A549 (cell line): Measurements from ENCODE around the gene PAPPA. TPM values are rescaled to one million over a fixed set of nuclear protein-coding genes. Genes with fewer than 3 reads are reported as not detected.

Experiments
- ATAC-seq, 2 experiments: fragments of 200-7000 bp in 1 of 2; fragments of >200 bp in 1 of 2; cut with Nextera tagmentation in 1 of 2; cut with Tn5 transposase in 1 of 2; 3 replicates each; pipeline versions ENCODE4 v1.8.0 to v1.9.1; 2018 to 2020; ENCODE audit warnings: mild to moderate bottlenecking in 1 of 2, moderate library complexity in 1 of 2
- CTCF ChIA-PET: fragments of 300-600 bp; sonication (Branson Sonifier 250); formaldehyde crosslinking; extraction: SDS; loops from one replicate; lab custom pipeline; 2021; ENCODE audit warnings: antibody characterized with exemption, inconsistent platforms; lab: Yijun Ruan, JAX
- POLR2A ChIA-PET: fragments of 350-600 bp; formaldehyde crosslinking; extraction: SDS; loops from one replicate; lab custom pipeline; 2021; ENCODE audit warnings: antibody characterized with exemption, inconsistent platforms; lab: Yijun Ruan, JAX
- DNase-seq, 2 experiments: peaks; one replicate each; pipeline versions ENCODE4 v3.0.0 to v3.0.0-alpha.2; 2011 to 2016; ENCODE audit warnings: low read depth in 1 of 2, low spot score in 1 of 2
- FAIRE-seq: peaks from 2 replicates; lab custom pipeline; 2011; peaks lifted over from hg19 to GRCh38; lab: Jason Lieb, UNC
- H3K27ac ChIP-seq, 2 experiments: fragments of >200 bp; sonication (Bioruptor Twin); formaldehyde crosslinking; 3 replicates each; pipeline ENCODE4 v1.5.1; 2016 to 2017
- H3K4me1 ChIP-seq: fragments of >200 bp; sonication (Bioruptor Twin); formaldehyde crosslinking; 3 replicates; pipeline ENCODE4 v1.6.1; 2016
- H3K4me2 ChIP-seq: fragments of >200 bp; sonication (Bioruptor Twin); formaldehyde crosslinking; 3 replicates; pipeline ENCODE4 v1.6.1; 2016
- H3K4me3 ChIP-seq: fragments of >200 bp; sonication (Bioruptor Twin); formaldehyde crosslinking; 3 replicates; pipeline ENCODE4 v1.5.1; 2016
- H3K9me3 ChIP-seq: fragments of >200 bp; sonication (Bioruptor Twin); formaldehyde crosslinking; 3 replicates; pipeline ENCODE4 v1.6.1; 2016
- BHLHE40 ChIP-seq: IDR thresholded peaks from 2 replicates; pipeline ENCODE4 v1.6.1; 2012; ENCODE audit warnings: low read depth, low read length, inconsistent platforms
- CBX2 ChIP-seq: fragments of 200-600 bp; sonication (generic); IDR thresholded peaks from 2 replicates; pipeline ENCODE4 v1.6.1; 2016; ENCODE audit warnings: low read depth, mild to moderate bottlenecking, borderline replicate concordance
- CBX8 ChIP-seq: fragments of 200-600 bp; sonication (generic); IDR thresholded peaks from 2 replicates; pipeline ENCODE4 v1.6.1; 2016
- EHF ChIP-seq: fragments of 250-450 bp; sonication (Bioruptor Pico); IDR thresholded peaks from 2 replicates; pipeline ENCODE4 v1.5.0; 2020; ENCODE audit warnings: mild to moderate bottlenecking
- EHMT2 ChIP-seq: fragments of 200-600 bp; sonication (generic); IDR thresholded peaks from 2 replicates; pipeline ENCODE4 v1.6.1; 2016; ENCODE audit warnings: antibody characterized with exemption, low read depth, mild to moderate bottlenecking, moderate library complexity
- FOSB ChIP-seq: fragments of 250-450 bp; sonication (Bioruptor Pico); IDR thresholded peaks from 2 replicates; pipeline ENCODE4 v1.5.0; 2020; ENCODE audit warnings: mild to moderate bottlenecking, moderate library complexity
- FOXS1 ChIP-seq: fragments of 250-450 bp; sonication (Bioruptor Pico); IDR thresholded peaks from 2 replicates; pipeline ENCODE4 v1.5.0; 2020; ENCODE audit warnings: mild to moderate bottlenecking, moderate library complexity
- HOXA7 ChIP-seq: fragments of 250-450 bp; sonication (Bioruptor Pico); IDR thresholded peaks from 2 replicates; pipeline ENCODE4 v1.5.0; 2020; ENCODE audit warnings: mild to moderate bottlenecking, moderate library complexity
- HOXB5 ChIP-seq: fragments of 250-450 bp; sonication (Bioruptor Pico); IDR thresholded peaks from 2 replicates; pipeline ENCODE4 v1.5.0; 2020; ENCODE audit warnings: mild to moderate bottlenecking, moderate library complexity
- JUN ChIP-seq, 2 experiments: fragments of >200 bp; sonication (Bioruptor Twin); formaldehyde crosslinking; IDR thresholded peaks; 2 replicates in 1 of 2; 3 replicates in 1 of 2; pipeline ENCODE4 v1.6.1; 2016 to 2017
- KDM1A ChIP-seq: fragments of 200-600 bp; sonication (generic); IDR thresholded peaks from 2 replicates; pipeline ENCODE4 v1.6.1; 2016; ENCODE audit warnings: low read depth, mild to moderate bottlenecking
- KDM5A ChIP-seq: fragments of 200-600 bp; sonication (generic); IDR thresholded peaks from 2 replicates; pipeline ENCODE4 v1.6.1; 2016; ENCODE audit warnings: antibody characterized with exemption, mild to moderate bottlenecking
- MAFK ChIP-seq: fragments of 450-650 bp; IDR thresholded peaks from 2 replicates; pipeline ENCODE4 v1.6.1; 2014; ENCODE audit not compliant: partially characterized antibody
- NR3C1 ChIP-seq: fragments of >200 bp; sonication (Bioruptor Twin); formaldehyde crosslinking; IDR thresholded peaks from 3 replicates; pipeline ENCODE4 v1.6.1; 2017
- POLR2A ChIP-seq: IDR thresholded peaks from 2 replicates; pipeline ENCODE4 v1.6.1; 2012; ENCODE audit warnings: mild to moderate bottlenecking, low read length
- RARB ChIP-seq: fragments of 250-450 bp; sonication (Bioruptor Pico); IDR thresholded peaks from 2 replicates; pipeline ENCODE4 v1.8.0; 2021; ENCODE audit warnings: mild to moderate bottlenecking, moderate library complexity
- TFCP2L1 ChIP-seq: fragments of 250-450 bp; sonication (Bioruptor Pico); IDR thresholded peaks from 2 replicates; pipeline ENCODE4 v1.5.0; 2021; ENCODE audit warnings: mild to moderate bottlenecking
- TP53 ChIP-seq: fragments of 250-450 bp; sonication (Bioruptor Pico); IDR thresholded peaks from 2 replicates; pipeline ENCODE4 v1.5.0; 2021; ENCODE audit warnings: mild to moderate bottlenecking, moderate library complexity
- ZSCAN20 ChIP-seq: fragments of 250-450 bp; sonication (Bioruptor Pico); IDR thresholded peaks from 2 replicates; pipeline ENCODE4 v1.8.0; 2022; ENCODE audit warnings: mild to moderate bottlenecking, moderate library complexity
- WGBS: methylation state at CpG from one replicate; pipeline ENCODE4 v1.1.6; 2017; ENCODE audit errors: missing lambda C conversion rate; 5-methylcytosine and 5-hydroxymethylcytosine counted together
- polyA plus RNA-seq, 4 experiments: library from polyadenylated mRNA; depleted of rRNA in 3 of 4; stranded (reverse); fragments of >200 nt; fragmentation: RNase III in 1 of 4; extraction: RNeasy Plus Mini Kit Qiagen cat#74134 plus additional on column Dnase treatment in 1 of 4; gene quantifications; 2 replicates in 3 of 4; 3 replicates in 1 of 4; pipeline ENCODE4 v1.2.3, GENCODE V29; 2011 to 2017
- TF ChIP-seq, protein P1 (sequence below): fragments of 250-450 bp; sonication (Bioruptor Pico); IDR thresholded peaks from 2 replicates; pipeline ENCODE4 v1.5.0; 2020; ENCODE audit warnings: low read depth, mild to moderate bottlenecking, moderate library complexity
- TF ChIP-seq, protein P2 (sequence below): IDR thresholded peaks from 2 replicates; pipeline ENCODE4 v1.6.1; 2012; ENCODE audit warnings: low read depth, borderline replicate concordance
- TF ChIP-seq, protein P3 (sequence below): fragments of >200 bp; sonication (Bioruptor Twin); formaldehyde crosslinking; IDR thresholded peaks from 2 replicates; pipeline ENCODE4 v1.6.1; 2016
- TF ChIP-seq, protein P4 (sequence below): fragments of >200 bp; sonication (Bioruptor Twin); formaldehyde crosslinking; IDR thresholded peaks from 3 replicates; pipeline ENCODE4 v1.6.1; 2016
- TF ChIP-seq, protein P5 (sequence below): fragments of >200 bp; sonication (Bioruptor Twin); formaldehyde crosslinking; IDR thresholded peaks from 3 replicates; pipeline ENCODE4 v1.5.1; 2016

PAPPA gene
- polyA plus RNA-seq, 2 of the 4 experiments (the other 2 are of a cell fraction) = 40.0 to 127 TPM

DNA sequence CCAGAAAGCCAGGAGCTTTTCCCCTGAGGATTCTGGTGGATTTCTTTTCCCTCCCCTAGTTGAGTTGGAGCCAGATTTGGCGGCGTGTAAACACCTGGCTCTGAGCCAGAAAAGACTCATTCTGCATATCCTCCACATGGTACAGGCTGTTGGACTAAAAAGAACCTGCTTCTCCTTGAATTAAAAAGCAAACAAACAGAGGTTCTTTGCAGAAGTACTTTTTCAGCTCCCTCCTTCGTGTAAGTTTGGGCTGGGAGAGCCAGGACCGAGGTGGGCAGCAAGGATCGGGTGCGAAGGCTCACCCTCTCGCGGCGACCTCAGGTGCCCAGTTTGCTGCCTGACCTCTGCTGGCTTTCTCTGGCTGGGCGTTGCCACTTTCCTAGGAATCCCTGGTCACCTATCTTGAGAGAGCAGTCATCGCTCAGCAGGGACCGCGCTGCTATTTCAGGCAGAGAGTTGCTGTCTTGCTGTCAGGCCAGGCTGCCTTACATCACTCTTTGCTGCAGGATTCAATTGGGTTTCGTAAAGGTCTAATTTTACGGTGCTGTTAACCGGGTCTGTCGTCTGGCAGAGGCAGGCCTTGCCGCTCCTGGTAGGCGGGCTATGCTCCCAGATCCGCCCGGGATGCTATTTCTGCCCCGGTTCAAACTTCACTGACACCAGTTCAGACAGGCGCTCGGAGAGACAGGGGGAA lies 3.2 kb downstream of the PAPPA start (continued):
- TF ChIP-seq EHMT2 (no peak), NR3C1 (no peak), MAFK (no peak), TP53 (CRISPR knock-in tag) (no peak), POLR2A (no peak), EHF (CRISPR knock-in tag) (no peak), BHLHE40 (no peak), HOXB5 (CRISPR knock-in tag) (no peak; the same call in 1 of the 2 replicates), ZSCAN20 (CRISPR knock-in tag) (no peak), CBX2 (no peak), KDM1A (no peak), FOXS1 (CRISPR knock-in tag) (no peak), TFCP2L1 (no peak)
- TF ChIP-seq, protein P1, sequence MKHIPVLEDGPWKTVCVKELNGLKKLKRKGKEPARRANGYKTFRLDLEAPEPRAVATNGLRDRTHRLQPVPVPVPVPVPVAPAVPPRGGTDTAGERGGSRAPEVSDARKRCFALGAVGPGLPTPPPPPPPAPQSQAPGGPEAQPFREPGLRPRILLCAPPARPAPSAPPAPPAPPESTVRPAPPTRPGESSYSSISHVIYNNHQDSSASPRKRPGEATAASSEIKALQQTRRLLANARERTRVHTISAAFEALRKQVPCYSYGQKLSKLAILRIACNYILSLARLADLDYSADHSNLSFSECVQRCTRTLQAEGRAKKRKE (CRISPR knock-in tag) = no peak
- TF ChIP-seq, protein P2, sequence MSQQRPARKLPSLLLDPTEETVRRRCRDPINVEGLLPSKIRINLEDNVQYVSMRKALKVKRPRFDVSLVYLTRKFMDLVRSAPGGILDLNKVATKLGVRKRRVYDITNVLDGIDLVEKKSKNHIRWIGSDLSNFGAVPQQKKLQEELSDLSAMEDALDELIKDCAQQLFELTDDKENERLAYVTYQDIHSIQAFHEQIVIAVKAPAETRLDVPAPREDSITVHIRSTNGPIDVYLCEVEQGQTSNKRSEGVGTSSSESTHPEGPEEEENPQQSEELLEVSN = 0 out of 2 replicates have a peak, but pooled peaks have one; percentile 42
- TF ChIP-seq, protein P3, sequence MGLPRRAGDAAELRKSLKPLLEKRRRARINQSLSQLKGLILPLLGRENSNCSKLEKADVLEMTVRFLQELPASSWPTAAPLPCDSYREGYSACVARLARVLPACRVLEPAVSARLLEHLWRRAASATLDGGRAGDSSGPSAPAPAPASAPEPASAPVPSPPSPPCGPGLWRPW = no peak

DNA sequence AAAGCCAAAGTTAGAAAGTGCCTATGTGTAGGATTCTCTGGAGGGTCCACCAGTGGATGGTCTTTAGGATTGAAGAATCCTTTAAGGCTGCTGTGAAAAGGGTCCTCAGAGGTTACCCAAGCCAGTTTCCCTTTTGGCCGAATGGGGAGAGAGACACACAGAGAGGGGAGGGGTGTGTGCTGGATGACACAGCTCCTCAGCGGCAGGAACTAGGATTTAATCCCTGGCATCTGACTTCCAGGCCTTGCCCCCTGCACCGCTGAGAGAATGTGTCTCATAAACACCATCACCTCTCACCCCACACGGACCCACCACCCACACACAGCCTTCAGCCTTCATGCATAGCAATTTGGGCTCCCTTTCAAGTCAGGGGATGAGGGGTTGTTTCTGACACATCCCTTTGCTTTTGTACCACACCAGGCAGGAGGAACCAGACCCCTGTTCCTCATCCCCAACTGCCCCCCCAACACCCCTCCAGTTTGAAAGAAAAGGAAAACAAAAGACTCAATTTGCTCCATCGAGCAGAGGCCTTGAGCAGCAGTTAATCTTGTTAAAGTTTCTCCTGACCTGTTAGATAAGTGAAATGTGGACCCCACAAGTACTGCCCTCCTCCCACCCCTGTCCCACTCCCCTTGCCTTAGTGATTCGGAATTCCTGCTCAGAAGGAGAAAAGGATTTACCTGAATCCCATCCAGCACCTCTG lies 4.0 kb downstream of the PAPPA start:
- Histone ChIP-seq H3K4me2 (peak overlapping the region; percentile 96), H3K9me3 (no peaks in the 10 kb centered on the region), H3K4me1 (peaks cover 61% of the 10 kb centered on the region), H3K27ac (peak overlapping the region; percentile 99 to 100), H3K4me3 (peak overlapping the region; percentile 87)
- FAIRE-seq (no peak), ATAC-seq (peak in 1 of 2 experiments; percentile 27; a peak in 3 of 6 replicates), DNase-seq (peak; percentile 63 to 65)
- peak; percentile 60; the same call in 1 of the 2 replicates for TF ChIP-seq RARB (CRISPR knock-in tag)
- TF ChIP-seq, protein P1 (CRISPR knock-in tag) = no peak
- 38% methylated on average over 6 of the region's 6 CpGs for WGBS
- POLR2A ChIA-PET = interaction anchor here (0.7 to 9.6 kb wide), 7 partner anchors 8 to 561 kb away, joined by 3 to 361 read pairs (median 5); no protein-coding TSS in a partner anchor
- CTCF ChIA-PET = interaction anchor here (0.8 to 7.2 kb wide), 4 partner anchors 9 to 565 kb away, joined by 3 to 58 read pairs (median 3); no protein-coding TSS in a partner anchor

DNA sequence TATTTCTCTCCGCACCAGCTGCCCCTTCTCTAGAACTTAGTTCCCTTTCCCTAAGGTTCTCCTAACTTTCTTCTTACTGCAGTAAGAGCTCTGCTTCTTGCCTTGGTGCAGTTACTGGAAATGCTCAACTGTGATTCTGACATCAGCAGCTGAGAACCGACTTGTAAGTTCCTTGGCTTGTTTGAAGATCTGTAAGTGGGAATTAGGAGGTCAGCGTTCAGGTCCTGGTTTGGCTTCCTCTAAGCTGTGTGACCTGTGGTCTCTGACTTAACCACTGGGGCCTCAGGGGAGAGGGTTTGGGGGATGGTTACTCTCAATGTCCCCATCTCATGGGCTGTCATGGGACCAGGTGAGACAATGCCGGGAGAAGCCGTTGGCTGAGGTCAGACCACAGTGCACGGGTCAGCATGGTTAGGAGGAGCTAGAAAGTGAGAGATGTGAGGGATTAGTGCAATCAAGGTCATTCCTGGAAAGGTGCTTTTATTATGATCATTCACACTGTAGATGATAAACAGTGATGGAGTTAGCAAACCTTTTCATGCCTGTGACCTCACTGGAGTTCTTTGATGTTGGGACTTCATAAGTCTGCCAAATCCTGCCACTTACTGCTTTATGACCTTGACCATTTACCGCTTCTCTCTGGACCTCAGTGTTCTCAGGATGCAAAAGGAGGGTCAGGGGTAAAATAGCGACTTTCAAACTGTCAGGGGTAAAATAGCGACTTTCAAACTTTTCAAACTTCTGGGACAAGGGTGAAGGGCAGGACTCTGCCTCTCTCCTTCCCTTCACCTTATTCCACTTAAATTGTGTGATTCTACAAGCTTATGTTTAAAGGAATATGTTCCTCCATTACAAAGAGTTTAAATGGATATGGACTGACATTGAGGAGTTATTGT lies 7.3 kb downstream of the PAPPA start:
- Histone ChIP-seq H3K4me1 (peaks cover 88% of the 10 kb centered on the region), H3K27ac (peak overlapping the region; percentile 99 to 100; a peak in 5 of 6 replicates), H3K4me3 (no peak overlapping the region), H3K4me2 (peak overlapping the region; percentile 96), H3K9me3 (peaks cover 8% of the 10 kb centered on the region; the same call in 2 of the 3 replicates)
- peak; percentile 80; the same call in 1 of the 2 replicates for TF ChIP-seq HOXA7 (CRISPR knock-in tag)
- peak; percentile 21 to 27; a peak in 1 of 5 replicates for TF ChIP-seq JUN (IDR thresholded peaks at IDR 0.05)
- TF ChIP-seq, protein P4, sequence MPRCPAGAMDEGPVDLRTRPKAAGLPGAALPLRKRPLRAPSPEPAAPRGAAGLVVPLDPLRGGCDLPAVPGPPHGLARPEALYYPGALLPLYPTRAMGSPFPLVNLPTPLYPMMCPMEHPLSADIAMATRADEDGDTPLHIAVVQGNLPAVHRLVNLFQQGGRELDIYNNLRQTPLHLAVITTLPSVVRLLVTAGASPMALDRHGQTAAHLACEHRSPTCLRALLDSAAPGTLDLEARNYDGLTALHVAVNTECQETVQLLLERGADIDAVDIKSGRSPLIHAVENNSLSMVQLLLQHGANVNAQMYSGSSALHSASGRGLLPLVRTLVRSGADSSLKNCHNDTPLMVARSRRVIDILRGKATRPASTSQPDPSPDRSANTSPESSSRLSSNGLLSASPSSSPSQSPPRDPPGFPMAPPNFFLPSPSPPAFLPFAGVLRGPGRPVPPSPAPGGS = no peak
- TF ChIP-seq RARB (CRISPR knock-in tag) = peak; percentile 70; the same call in 1 of the 2 replicates
- TF ChIP-seq TP53 (CRISPR knock-in tag) = peak; percentile 58; the same call in 1 of the 2 replicates
- TF ChIP-seq, protein P5, sequence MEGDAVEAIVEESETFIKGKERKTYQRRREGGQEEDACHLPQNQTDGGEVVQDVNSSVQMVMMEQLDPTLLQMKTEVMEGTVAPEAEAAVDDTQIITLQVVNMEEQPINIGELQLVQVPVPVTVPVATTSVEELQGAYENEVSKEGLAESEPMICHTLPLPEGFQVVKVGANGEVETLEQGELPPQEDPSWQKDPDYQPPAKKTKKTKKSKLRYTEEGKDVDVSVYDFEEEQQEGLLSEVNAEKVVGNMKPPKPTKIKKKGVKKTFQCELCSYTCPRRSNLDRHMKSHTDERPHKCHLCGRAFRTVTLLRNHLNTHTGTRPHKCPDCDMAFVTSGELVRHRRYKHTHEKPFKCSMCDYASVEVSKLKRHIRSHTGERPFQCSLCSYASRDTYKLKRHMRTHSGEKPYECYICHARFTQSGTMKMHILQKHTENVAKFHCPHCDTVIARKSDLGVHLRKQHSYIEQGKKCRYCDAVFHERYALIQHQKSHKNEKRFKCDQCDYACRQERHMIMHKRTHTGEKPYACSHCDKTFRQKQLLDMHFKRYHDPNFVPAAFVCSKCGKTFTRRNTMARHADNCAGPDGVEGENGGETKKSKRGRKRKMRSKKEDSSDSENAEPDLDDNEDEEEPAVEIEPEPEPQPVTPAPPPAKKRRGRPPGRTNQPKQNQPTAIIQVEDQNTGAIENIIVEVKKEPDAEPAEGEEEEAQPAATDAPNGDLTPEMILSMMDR = no peak
- no peak for TF ChIP-seq CBX8
- no peak for TF ChIP-seq KDM5A
- peak; percentile 64 for TF ChIP-seq FOSB
- no peak for FAIRE-seq
- no peak for DNase-seq
- ChIA-PET POLR2A (interaction anchor here (0.6 to 9.6 kb wide), 13 partner anchors 8 to 569 kb away, joined by 3 to 361 read pairs (median 4); partner anchors contain the start of gene PAPPA), CTCF (interaction anchor here (0.9 to 8.3 kb wide), 8 partner anchors 8 to 568 kb away, joined by 3 to 70 read pairs (median 6); no protein-coding TSS in a partner anchor)
- peak in 1 of 2 experiments; percentile 3; a peak in 1 of 6 replicates for ATAC-seq
- 88% methylated on average over 9 of the region's 9 CpGs for WGBS
